RWPE1 (cell line): ENCODE results near the gene SLIT3.

Source experiments
- CTCF ChIA-PET: fragments of 350-600 bp; sonication (Branson Sonifier 250); formaldehyde crosslinking; extraction: SDS; loops from one replicate; lab custom pipeline; 2021; lab: Yijun Ruan, JAX
- POLR2A ChIA-PET: fragments of 400-600 bp; formaldehyde crosslinking; extraction: SDS; loops from one replicate; lab custom pipeline; 2020; ENCODE audit warnings: antibody characterized with exemption; ENCODE audit not compliant: low non-redundant PET; lab: Yijun Ruan, JAX
- DNase-seq: peaks from one replicate; pipeline ENCODE4 v3.0.0; 2012; ENCODE audit warnings: low spot score
- H3K27ac ChIP-seq: fragments of 450-650 bp; 2 replicates; pipeline ENCODE4 v1.5.1; 2017
- CTCF ChIP-seq: fragments of 450-650 bp; conservative IDR thresholded peaks from 2 replicates; pipeline ENCODE4 v1.5.1; 2017; ENCODE audit warnings: low read depth, mild to moderate bottlenecking

The SLIT3 gene

GRCh38 chr5:168925160-168925559, 375.8 kb downstream of the SLIT3 start:
- no peak for DNase-seq
- ChIA-PET POLR2A (no interaction called here), CTCF (interaction anchor here (1.0 kb wide), 1 partner anchor 12 kb away, joined by 3 read pairs; no protein-coding TSS in a partner anchor)
- no peak overlapping the region for H3K27ac ChIP-seq
- TF ChIP-seq CTCF, result no peak

GRCh38 chr5:168921147-168921866, 379.6 kb downstream of the SLIT3 start:
- no peak for DNase-seq
- ChIA-PET POLR2A (no interaction called here), CTCF (interaction anchor here (0.6 kb wide), 1 partner anchor 136 kb away, joined by 6 read pairs; no protein-coding TSS in a partner anchor)
- TF ChIP-seq CTCF, result no peak
- no peak overlapping the region for H3K27ac ChIP-seq

- ChIA-PET POLR2A (no interaction called here), CTCF (interaction anchor here (0.6 kb wide), 2 partner anchors 23 to 135 kb away, joined by 4 to 6 read pairs; no protein-coding TSS in a partner anchor)
- no peak overlapping the region for H3K27ac ChIP-seq
- DNase-seq, result no peak
- TF ChIP-seq CTCF, result no peak
Observed at GRCh38 chr5:168920019-168920810, 380.7 kb downstream of the SLIT3 start.

GRCh38 chr5:168917947-168918600, 382.9 kb downstream of the SLIT3 start:
- ChIA-PET POLR2A (no interaction called here), CTCF (interaction anchor here (0.6 kb wide), 1 partner anchor 246 kb away, joined by 3 read pairs; no protein-coding TSS in a partner anchor)
- DNase-seq, result no peak
- H3K27ac ChIP-seq, result no peak overlapping the region
- no peak for TF ChIP-seq CTCF

- no peak for TF ChIP-seq CTCF
- ChIA-PET CTCF (no interaction called here), POLR2A (no interaction called here)
- DNase-seq, result peak; percentile 84
- no peak overlapping the region for H3K27ac ChIP-seq
Observed at GRCh38 chr5:168916852-168917251, 384.1 kb downstream of the SLIT3 start.

- no peak for TF ChIP-seq CTCF
- no peak overlapping the region for H3K27ac ChIP-seq
- DNase-seq, result no peak
- CTCF ChIA-PET, result no interaction called here
- POLR2A ChIA-PET, result no interaction called here
Observed at GRCh38 chr5:168916266-168916665, 384.7 kb downstream of the SLIT3 start.
